Psoas muscle (tissue), 8 donors: ENCODE measurements around the gene SYT7. TPM values are rescaled to one million over a fixed set of nuclear protein-coding genes. Genes with fewer than 3 reads are reported as not detected.

Experiments used
- ATAC-seq, 4 donors: fragments of 200-7000 bp; cut with Tn5 transposase; one replicate each; pipeline ENCODE4 v1.9.1; 2020; ENCODE audit warnings: moderate library complexity in 3 of 4, mild to moderate bottlenecking in 2 of 4
- DNase-seq, 2 donors: peaks; one replicate each; pipeline ENCODE4 v3.0.0-alpha.2; 2020
- H3K27ac ChIP-seq: fragments of 200-600 bp; one replicate; pipeline ENCODE4 v1.8.0; 2022
- H3K27me3 ChIP-seq, 3 donors: fragments of 200-600 bp in 1 of 3; one replicate each; pipeline versions ENCODE4 v1.6.1 to v1.8.0; 2013 to 2022; ENCODE audit warnings: low read length in 2 of 3, mild to moderate bottlenecking in 2 of 3, moderate library complexity in 1 of 3; ENCODE audit not compliant: insufficient read depth in 3 of 3
- H3K36me3 ChIP-seq, 2 donors: fragments of 200-600 bp in 1 of 2; one replicate each; pipeline versions ENCODE4 v1.6.1 to v1.8.0; 2013 to 2022; ENCODE audit warnings: low read depth in 1 of 2, mild to moderate bottlenecking in 1 of 2, moderate library complexity in 1 of 2; ENCODE audit not compliant: insufficient read depth in 1 of 2
- H3K4me1 ChIP-seq: fragments of 200-600 bp; one replicate; pipeline ENCODE4 v1.8.0; 2022
- H3K4me3 ChIP-seq: fragments of 200-600 bp; one replicate; pipeline ENCODE4 v1.8.0; 2022; ENCODE audit warnings: mild to moderate bottlenecking
- H3K9me3 ChIP-seq: fragments of 200-600 bp; one replicate; pipeline ENCODE4 v1.8.0; 2022
- CTCF ChIP-seq: fragments of 200-600 bp; IDR thresholded peaks from one replicate; pipeline ENCODE4 v1.8.0; 2022; ENCODE audit warnings: antibody characterized with exemption
- WGBS, 3 donors: extraction: QIAGEN DNeasy Blood & Tissue Kit; methylation state at CpG; one replicate each; pipeline versions ENCODE4 v1.1.6 to v1.1.7; 2013; 5-methylcytosine and 5-hydroxymethylcytosine counted together
- intact Hi-C, 2 donors: fragments of 100-400 bp; cut with DNase I; formaldehyde crosslinking; loops; one replicate each; pipeline versions ENCODE4 v1.11.0 to v1.14.2; 2022
- polyA plus RNA-seq, 3 donors: library from polyadenylated mRNA; stranded (reverse); fragments of 200-250 nt; gene quantifications; one replicate each; pipeline ENCODE4 v1.2.3, GENCODE V29; 2013
- total RNA-seq, 4 donors: library from RNA; stranded (reverse); fragmentation: NEBNext Ultra II Directional in 2 of 4; extraction: Animal tissue kit (Norgen Biotek cat#: 25700) in 2 of 4; gene quantifications; one replicate each; pipeline versions ENCODE4 v1.2.1 to v1.2.4, GENCODE V29; 2021 to 2023
- donor health status: healthy with polysubstance abuse.
- donor health status: DM: no; HTN: no; CAD: no; lungs with moderate emphysema.
- donor health status: Bipolar disorder and iron deficiency.
- donor health status: healthy.
- donor health status: DM: yes; HTN: yes; CAD: no.
- donor health status: DM: no; HTN: no; CAD: no.
- donor health status: DM: no; HTN: no; CAD: no.
- donor health status: DM: yes; HTN: yes; CAD: no.

Gene SYT7
- total and polyA plus RNA-seq, 7 donors = 0.96 to 3.5 (median 2.1) TPM

- intact Hi-C loops = no loop called here
- H3K27me3 ChIP-seq = peaks cover 0 to 61% (median 14%) of the 10 kb centered on the region in 3 donors
- no peak overlapping the region for H3K27ac ChIP-seq
- no peaks in the 10 kb centered on the region for H3K36me3 ChIP-seq
- H3K4me3 ChIP-seq = no peak overlapping the region
- no peak for TF ChIP-seq CTCF
- no peaks in the 10 kb centered on the region for H3K4me1 ChIP-seq
- WGBS, 3 donors = 63 to 78% (median 70%) methylated on average over 8 to 10 of the region's 10 CpGs
- H3K9me3 ChIP-seq = no peaks in the 10 kb centered on the region
- DNase-seq (no peak), ATAC-seq (no peak)
Measured at GRCh38 chr11:61555978-61556377, 24.9 kb downstream of the SYT7 start.

GRCh38 chr11:61555051-61555969, 25.6 kb downstream of the SYT7 start:
- no peak for ATAC-seq
- intact Hi-C loops = no loop called here
- 19 to 29% (median 19%) methylated on average over 47 to 57 of the region's 57 CpGs for WGBS, 3 donors
- no peaks in the 10 kb centered on the region for H3K9me3 ChIP-seq
- DNase-seq = no peak
- H3K4me3 ChIP-seq = no peak overlapping the region
- H3K4me1 ChIP-seq = no peaks in the 10 kb centered on the region
- no peaks in the 10 kb centered on the region for H3K36me3 ChIP-seq
- TF ChIP-seq CTCF = no peak
- H3K27me3 ChIP-seq = peaks cover 0 to 61% (median 14%) of the 10 kb centered on the region in 3 donors
- H3K27ac ChIP-seq = no peak overlapping the region

- peaks cover 0 to 58% (median 14%) of the 10 kb centered on the region in 3 donors for H3K27me3 ChIP-seq
- no peaks in the 10 kb centered on the region for H3K4me1 ChIP-seq
- ATAC-seq = no peak
- 58 to 68% (median 59%) methylated on average over 13 of the region's 13 CpGs for WGBS, 3 donors
- TF ChIP-seq CTCF = no peak
- H3K27ac ChIP-seq = no peak overlapping the region
- H3K36me3 ChIP-seq = no peaks in the 10 kb centered on the region
- H3K4me3 ChIP-seq = no peak overlapping the region
- H3K9me3 ChIP-seq = no peaks in the 10 kb centered on the region
- DNase-seq = no peak
- intact Hi-C loops = no loop called here
Measured at GRCh38 chr11:61554172-61554988, 26.5 kb downstream of the SYT7 start.

- no peak overlapping the region for H3K27ac ChIP-seq
- ATAC-seq (no peak), DNase-seq (no peak)
- intact Hi-C loops = no loop called here
- peaks cover 0 to 54% (median 14%) of the 10 kb centered on the region in 3 donors for H3K27me3 ChIP-seq
- no peak for TF ChIP-seq CTCF
- no peaks in the 10 kb centered on the region for H3K9me3 ChIP-seq
- no peaks in the 10 kb centered on the region for H3K4me1 ChIP-seq
- no peak overlapping the region for H3K4me3 ChIP-seq
- 43 to 51% (median 50%) methylated on average over 15 of the region's 15 CpGs for WGBS, 3 donors
- H3K36me3 ChIP-seq = no peaks in the 10 kb centered on the region
Measured at GRCh38 chr11:61553373-61554171, 27.3 kb downstream of the SYT7 start.
